Glutamatergic neuron (in vitro differentiated cells): ENCODE data around the gene ACP7. TPM values are rescaled to one million over a fixed set of nuclear protein-coding genes. Genes with fewer than 3 reads are reported as not detected.

ENCODE experiments used
- DNase-seq: peaks from one replicate; pipeline ENCODE4 v3.0.0; 2022
- H3K27ac Mint-ChIP-seq: one replicate; pipeline ENCODE4 v1.8.0; 2020; ENCODE audit warnings: mild to moderate bottlenecking, mixed read lengths, inconsistent platforms; ENCODE audit not compliant: unreplicated experiment
- H3K27me3 Mint-ChIP-seq: one replicate; pipeline ENCODE4 v1.8.0; 2020; ENCODE audit warnings: mild to moderate bottlenecking, moderate library complexity, mixed read lengths, inconsistent platforms; ENCODE audit not compliant: unreplicated experiment
- H3K36me3 Mint-ChIP-seq: one replicate; pipeline ENCODE4 v1.8.0; 2020; ENCODE audit warnings: mild to moderate bottlenecking, mixed read lengths, inconsistent platforms; ENCODE audit not compliant: unreplicated experiment
- H3K4me1 Mint-ChIP-seq: one replicate; pipeline ENCODE4 v1.8.0; 2020; ENCODE audit warnings: mild to moderate bottlenecking, low read depth, mixed read lengths, inconsistent platforms; ENCODE audit not compliant: unreplicated experiment
- H3K4me3 Mint-ChIP-seq: one replicate; pipeline ENCODE4 v1.8.0; 2020; ENCODE audit warnings: mild to moderate bottlenecking, mixed read lengths, inconsistent platforms; ENCODE audit not compliant: unreplicated experiment
- H3K9me3 Mint-ChIP-seq: one replicate; pipeline ENCODE4 v1.8.0; 2020; ENCODE audit warnings: mild to moderate bottlenecking, moderate library complexity, mixed read lengths, inconsistent platforms; ENCODE audit not compliant: unreplicated experiment
- total RNA-seq: library from RNA; stranded (reverse); fragmentation: NEBNext Ultra II Directional; extraction: Animal tissue kit (Norgen Biotek cat#: 25700); gene quantifications from one replicate; pipeline ENCODE4 v1.2.1, GENCODE V29; 2021; ENCODE audit not compliant: unreplicated experiment
- TF ChIP-seq, protein P1 (sequence below): fragments of 200-600 bp; sonication (generic); IDR thresholded peaks from one replicate; pipeline ENCODE4 v1.5.0; 2021; ENCODE audit not compliant: partially characterized antibody, unreplicated experiment

The ACP7 gene
- total RNA-seq, 1 donor from 2014 or later = not detected

DNA sequence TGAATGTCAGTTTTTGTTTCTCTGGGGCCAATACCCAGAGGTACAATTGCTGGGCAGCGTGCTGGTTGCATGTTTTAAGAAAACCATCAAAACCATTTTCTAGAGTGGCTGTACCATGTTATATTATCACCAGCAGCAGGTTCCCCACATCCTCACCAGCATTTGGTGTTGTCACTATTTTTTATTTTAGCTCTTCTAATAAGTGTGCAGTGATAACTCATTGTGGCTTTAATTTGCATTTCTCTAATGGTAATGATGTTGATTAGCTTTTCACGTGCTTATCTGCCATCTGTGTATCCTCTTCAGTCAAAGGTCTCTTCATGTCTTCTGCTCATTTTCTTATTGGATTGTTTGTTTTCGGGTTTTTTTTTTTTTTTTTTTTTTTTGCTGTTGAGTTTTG is 63.3 kb downstream of the ACP7 start:
- H3K9me3 Mint-ChIP-seq = peaks cover 2% of the 10 kb centered on the region
- TF ChIP-seq, protein P1, sequence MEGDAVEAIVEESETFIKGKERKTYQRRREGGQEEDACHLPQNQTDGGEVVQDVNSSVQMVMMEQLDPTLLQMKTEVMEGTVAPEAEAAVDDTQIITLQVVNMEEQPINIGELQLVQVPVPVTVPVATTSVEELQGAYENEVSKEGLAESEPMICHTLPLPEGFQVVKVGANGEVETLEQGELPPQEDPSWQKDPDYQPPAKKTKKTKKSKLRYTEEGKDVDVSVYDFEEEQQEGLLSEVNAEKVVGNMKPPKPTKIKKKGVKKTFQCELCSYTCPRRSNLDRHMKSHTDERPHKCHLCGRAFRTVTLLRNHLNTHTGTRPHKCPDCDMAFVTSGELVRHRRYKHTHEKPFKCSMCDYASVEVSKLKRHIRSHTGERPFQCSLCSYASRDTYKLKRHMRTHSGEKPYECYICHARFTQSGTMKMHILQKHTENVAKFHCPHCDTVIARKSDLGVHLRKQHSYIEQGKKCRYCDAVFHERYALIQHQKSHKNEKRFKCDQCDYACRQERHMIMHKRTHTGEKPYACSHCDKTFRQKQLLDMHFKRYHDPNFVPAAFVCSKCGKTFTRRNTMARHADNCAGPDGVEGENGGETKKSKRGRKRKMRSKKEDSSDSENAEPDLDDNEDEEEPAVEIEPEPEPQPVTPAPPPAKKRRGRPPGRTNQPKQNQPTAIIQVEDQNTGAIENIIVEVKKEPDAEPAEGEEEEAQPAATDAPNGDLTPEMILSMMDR = no peak
- H3K4me1 Mint-ChIP-seq = peaks cover 20% of the 10 kb centered on the region
- no peak overlapping the region for H3K27ac Mint-ChIP-seq
- DNase-seq = no peak
- peaks cover 2% of the 10 kb centered on the region for H3K27me3 Mint-ChIP-seq
- H3K36me3 Mint-ChIP-seq = peaks cover 8% of the 10 kb centered on the region
- H3K4me3 Mint-ChIP-seq = no peak overlapping the region

- Mint-ChIP-seq H3K36me3 (peaks cover 9% of the 10 kb centered on the region), H3K27ac (no peak overlapping the region), H3K4me3 (no peak overlapping the region), H3K4me1 (peaks cover 17% of the 10 kb centered on the region), H3K27me3 (peaks cover 2% of the 10 kb centered on the region), H3K9me3 (peaks cover 2% of the 10 kb centered on the region)
- DNase-seq = no peak
- TF ChIP-seq, protein P1 = no peak
Observed at GRCh38 chr19:39148939-39149529, 64.9 kb downstream of the ACP7 start.

DNA sequence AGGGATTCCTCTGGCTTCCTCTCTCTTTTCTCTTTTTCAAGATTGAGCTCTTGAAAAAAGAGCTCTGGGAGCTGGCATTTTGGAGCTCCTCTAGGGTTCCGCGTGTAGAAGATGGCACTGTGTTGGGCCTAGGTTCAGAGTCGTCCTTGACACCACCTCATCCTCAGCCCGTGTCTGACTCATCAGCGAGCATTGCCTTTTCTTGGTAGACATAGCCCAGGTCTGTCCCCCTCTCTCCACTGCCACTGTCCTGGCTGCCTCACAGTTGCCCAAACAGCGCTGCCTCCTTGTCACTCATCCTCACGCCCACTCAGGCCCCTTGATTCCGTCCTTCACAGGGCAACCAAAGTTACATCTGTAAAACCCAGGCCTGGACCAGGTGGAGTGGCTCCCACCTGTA is 66.1 kb downstream of the ACP7 start:
- H3K4me3 Mint-ChIP-seq = no peak overlapping the region
- no peak for DNase-seq

DNA sequence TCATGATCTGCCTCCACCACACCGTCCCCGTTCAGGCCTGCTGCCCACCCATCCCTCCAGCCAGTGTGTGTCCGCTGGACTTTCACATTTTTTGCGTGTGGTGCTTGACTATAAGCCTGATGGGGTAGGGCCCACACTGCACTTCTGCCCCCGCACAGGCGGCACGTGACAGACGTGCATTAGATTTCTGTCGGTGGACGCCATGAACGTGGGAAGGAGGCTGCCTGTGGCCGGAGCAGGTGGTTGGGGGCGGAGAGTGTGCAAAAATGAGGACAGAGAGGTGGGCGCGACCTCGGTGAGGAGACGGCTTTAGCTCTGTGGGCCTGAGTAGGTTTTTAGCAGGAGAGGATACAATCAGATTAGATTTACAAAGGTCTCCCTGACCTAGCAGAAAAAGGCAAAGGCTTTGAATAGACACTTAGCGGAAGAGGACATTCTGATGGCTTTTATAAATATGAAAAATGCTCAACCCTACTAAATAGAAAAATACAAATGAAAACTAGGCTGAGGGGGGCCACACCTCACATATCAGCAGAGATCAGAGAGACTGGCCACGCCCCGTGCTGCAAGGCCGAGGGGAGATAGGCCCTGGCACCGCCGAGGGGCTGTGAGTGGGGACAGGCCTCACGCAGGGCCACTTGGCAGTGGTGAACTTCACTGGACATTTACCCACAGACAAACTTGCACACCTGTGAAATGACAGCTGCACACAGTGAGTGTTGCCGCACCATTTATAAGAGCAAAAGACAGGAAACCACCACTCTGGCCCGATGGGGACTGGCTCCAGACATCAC is 66.8 kb downstream of the ACP7 start:
- Mint-ChIP-seq H3K36me3 (peaks cover 13% of the 10 kb centered on the region), H3K27ac (no peak overlapping the region), H3K4me1 (peaks cover 14% of the 10 kb centered on the region), H3K9me3 (peaks cover 5% of the 10 kb centered on the region), H3K4me3 (no peak overlapping the region), H3K27me3 (peaks cover 2% of the 10 kb centered on the region)
- no peak for DNase-seq
- TF ChIP-seq, protein P1 = no peak

More for the DNA sequence above, 66.1 kb downstream of the ACP7 start:
- H3K27me3 Mint-ChIP-seq = peaks cover 2% of the 10 kb centered on the region
- peaks cover 12% of the 10 kb centered on the region for H3K4me1 Mint-ChIP-seq
- TF ChIP-seq, protein P1 = no peak
- peaks cover 13% of the 10 kb centered on the region for H3K36me3 Mint-ChIP-seq
- no peak overlapping the region for H3K27ac Mint-ChIP-seq
- H3K9me3 Mint-ChIP-seq = peaks cover 5% of the 10 kb centered on the region

- H3K9me3 Mint-ChIP-seq = peaks cover 5% of the 10 kb centered on the region
- peaks cover 13% of the 10 kb centered on the region for H3K36me3 Mint-ChIP-seq
- DNase-seq = no peak
- TF ChIP-seq, protein P1 = no peak
- H3K4me3 Mint-ChIP-seq = no peak overlapping the region
- H3K27ac Mint-ChIP-seq = no peak overlapping the region
- H3K4me1 Mint-ChIP-seq = peaks cover 15% of the 10 kb centered on the region
- peaks cover 2% of the 10 kb centered on the region for H3K27me3 Mint-ChIP-seq
Observed at GRCh38 chr19:39152066-39152465, 67.9 kb downstream of the ACP7 start.
